AG04449 (cell line): Measurements from ENCODE around the gene LARGE1.

Experiments used
- CTCF ChIA-PET: fragments of 350-600 bp; formaldehyde crosslinking; extraction: SDS; loops from one replicate; lab custom pipeline; 2021; ENCODE audit warnings: antibody characterized with exemption; lab: Yijun Ruan, JAX
- POLR2A ChIA-PET: fragments of 400-600, 350-600 bp; formaldehyde crosslinking; extraction: SDS; loops from one replicate; lab custom pipeline; 2020; ENCODE audit warnings: antibody characterized with exemption, inconsistent platforms; lab: Yijun Ruan, JAX
- DNase-seq: peaks from one replicate; pipeline ENCODE4 v3.0.0-alpha.2; 2010; ENCODE audit warnings: low read depth, low spot score
- H3K4me3 ChIP-seq: 2 replicates; pipeline ENCODE4 v1.5.1; 2011; ENCODE audit warnings: low read depth, mild to moderate bottlenecking, control low read depth, low read length
- TF ChIP-seq, protein P1 (sequence below): IDR thresholded peaks from one replicate; pipeline ENCODE4 v1.5.1; 2011; ENCODE audit warnings: mild to moderate bottlenecking, moderate library complexity, low read length, control low read depth, inconsistent platforms; ENCODE audit not compliant: insufficient read depth; ENCODE audit errors: missing control alignments

The LARGE1 gene

DNA sequence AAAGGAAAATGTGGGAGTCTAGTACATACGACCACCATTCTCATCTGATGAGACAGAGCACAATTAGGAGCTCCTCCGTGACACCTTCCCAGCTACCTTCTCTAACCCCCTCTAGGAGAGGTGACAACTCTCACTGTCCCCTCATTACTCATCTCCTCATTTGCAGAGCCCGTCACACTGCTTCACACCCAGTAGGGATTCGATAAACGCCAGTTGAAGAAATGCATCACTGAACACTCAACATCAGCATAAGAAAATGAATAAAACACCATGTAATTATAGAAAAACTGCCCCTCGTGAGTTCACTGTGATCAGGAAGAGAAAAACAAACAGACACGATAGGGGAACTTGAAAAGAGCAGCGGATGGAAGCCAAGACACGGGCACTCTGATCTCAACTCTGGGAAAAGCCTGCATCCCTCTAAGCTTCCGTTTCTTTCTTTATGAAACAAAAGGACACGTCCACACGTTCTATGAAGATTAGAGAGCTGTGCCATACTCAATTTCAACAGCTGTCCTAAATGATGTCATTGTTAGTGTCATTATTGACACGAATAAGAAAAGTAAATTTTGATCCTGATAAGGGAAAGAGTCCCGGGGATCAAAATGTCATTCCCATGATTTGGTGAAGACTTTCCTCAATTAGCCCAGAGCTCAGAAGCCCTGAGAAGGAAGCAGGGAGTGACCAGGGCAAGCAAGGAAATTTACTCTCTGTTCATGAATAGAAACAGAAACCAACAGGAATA is 356.9 kb downstream of the LARGE1 start:
- DNase-seq: no peak
- ChIA-PET CTCF (interaction anchor here (1.2 to 1.9 kb wide), 2 partner anchors 16 to 45 kb away, joined by 4 to 8 read pairs; no protein-coding TSS in a partner anchor), POLR2A (no interaction called here)
- H3K4me3 ChIP-seq: no peak overlapping the region
- TF ChIP-seq, protein P1, sequence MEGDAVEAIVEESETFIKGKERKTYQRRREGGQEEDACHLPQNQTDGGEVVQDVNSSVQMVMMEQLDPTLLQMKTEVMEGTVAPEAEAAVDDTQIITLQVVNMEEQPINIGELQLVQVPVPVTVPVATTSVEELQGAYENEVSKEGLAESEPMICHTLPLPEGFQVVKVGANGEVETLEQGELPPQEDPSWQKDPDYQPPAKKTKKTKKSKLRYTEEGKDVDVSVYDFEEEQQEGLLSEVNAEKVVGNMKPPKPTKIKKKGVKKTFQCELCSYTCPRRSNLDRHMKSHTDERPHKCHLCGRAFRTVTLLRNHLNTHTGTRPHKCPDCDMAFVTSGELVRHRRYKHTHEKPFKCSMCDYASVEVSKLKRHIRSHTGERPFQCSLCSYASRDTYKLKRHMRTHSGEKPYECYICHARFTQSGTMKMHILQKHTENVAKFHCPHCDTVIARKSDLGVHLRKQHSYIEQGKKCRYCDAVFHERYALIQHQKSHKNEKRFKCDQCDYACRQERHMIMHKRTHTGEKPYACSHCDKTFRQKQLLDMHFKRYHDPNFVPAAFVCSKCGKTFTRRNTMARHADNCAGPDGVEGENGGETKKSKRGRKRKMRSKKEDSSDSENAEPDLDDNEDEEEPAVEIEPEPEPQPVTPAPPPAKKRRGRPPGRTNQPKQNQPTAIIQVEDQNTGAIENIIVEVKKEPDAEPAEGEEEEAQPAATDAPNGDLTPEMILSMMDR: no peak

DNA sequence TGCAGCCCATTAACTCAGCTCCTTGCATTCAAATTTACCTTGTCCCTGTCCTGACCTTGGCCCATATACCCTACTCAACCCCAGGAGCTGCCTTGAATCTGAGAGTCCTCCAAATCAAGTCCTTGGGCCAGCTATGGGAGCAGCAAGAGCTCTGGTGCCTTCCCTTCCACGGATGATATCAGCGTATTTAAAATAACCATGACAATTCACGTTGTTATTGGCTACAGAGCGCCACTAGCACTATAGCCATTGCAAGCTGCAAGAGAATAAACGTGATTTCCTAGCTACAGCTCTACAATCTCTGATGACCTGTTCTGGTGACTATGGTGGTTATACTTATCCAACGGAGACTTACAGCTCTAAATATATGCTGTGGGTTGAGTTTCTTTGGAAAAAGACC is 357.8 kb downstream of the LARGE1 start:
- H3K4me3 ChIP-seq: no peak overlapping the region
- ChIA-PET POLR2A (no interaction called here), CTCF (interaction anchor here (0.6 to 1.7 kb wide), 3 partner anchors 16 to 261 kb away, joined by 3 to 9 read pairs (median 3); no protein-coding TSS in a partner anchor)
- no peak for DNase-seq
- TF ChIP-seq, protein P1: no peak

DNA sequence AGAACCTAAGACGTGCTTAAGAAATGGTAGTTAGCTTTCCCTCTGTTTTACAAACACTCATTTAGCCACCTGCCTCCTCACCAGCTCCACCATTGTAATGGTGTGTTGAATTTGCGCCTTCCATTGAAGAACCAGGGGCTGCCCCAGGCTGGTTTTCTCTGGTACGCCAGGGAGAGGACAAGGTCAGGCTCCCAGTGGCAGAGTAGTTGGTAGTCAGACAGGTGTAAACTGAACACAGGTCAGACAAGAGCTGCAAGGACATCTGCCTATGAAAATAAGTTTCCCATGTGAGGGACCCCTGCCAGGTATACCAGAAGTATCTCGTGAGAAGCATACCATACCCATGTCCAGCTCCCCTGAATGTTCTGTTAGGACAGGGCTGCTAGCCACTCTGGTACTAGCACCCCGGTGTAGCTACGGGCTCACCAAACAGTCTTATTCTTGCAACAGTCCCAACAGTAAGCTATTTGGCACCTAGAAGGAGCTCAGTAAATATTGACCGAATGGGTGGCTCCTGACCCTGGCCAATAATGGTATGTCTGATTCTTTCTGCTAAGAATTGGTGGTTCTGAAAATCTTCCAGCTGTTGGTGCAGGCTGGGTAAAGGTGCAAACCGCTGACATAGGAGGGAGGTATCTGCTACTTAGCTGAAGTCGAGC is 359.0 kb downstream of the LARGE1 start:
- POLR2A ChIA-PET: no interaction called here
- DNase-seq: no peak
- no peak overlapping the region for H3K4me3 ChIP-seq
- CTCF ChIA-PET: interaction anchor here (0.9 to 1.7 kb wide), 4 partner anchors 17 to 362 kb away, joined by 3 to 9 read pairs (median 4); no protein-coding TSS in a partner anchor
- TF ChIP-seq, protein P1: no peak

DNA sequence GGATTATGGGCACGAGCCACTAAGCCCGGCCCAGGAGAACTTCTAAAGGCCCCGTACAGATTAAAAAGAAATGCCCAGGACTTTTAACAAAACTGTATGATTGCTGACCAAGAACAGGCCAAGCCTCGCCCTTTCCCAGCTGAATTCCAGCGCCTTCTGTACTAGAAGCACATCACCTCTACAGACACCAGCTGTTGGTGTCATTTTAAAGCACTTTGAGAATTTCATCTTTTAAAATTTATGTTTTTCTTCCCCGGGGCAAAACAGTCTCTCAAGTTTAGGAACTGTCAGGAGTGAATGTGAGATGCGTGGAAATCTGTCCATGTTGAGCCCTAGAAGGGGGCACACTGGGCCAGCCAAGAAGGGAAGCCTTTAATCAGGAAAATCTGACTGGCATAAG is 362.4 kb downstream of the LARGE1 start:
- CTCF ChIA-PET: interaction anchor here (0.7 to 0.9 kb wide), 2 partner anchors 21 to 39 kb away, joined by 3 to 4 read pairs; no protein-coding TSS in a partner anchor
- TF ChIP-seq, protein P1: no peak
- no peak for DNase-seq
- POLR2A ChIA-PET: no interaction called here
- no peak overlapping the region for H3K4me3 ChIP-seq

DNA sequence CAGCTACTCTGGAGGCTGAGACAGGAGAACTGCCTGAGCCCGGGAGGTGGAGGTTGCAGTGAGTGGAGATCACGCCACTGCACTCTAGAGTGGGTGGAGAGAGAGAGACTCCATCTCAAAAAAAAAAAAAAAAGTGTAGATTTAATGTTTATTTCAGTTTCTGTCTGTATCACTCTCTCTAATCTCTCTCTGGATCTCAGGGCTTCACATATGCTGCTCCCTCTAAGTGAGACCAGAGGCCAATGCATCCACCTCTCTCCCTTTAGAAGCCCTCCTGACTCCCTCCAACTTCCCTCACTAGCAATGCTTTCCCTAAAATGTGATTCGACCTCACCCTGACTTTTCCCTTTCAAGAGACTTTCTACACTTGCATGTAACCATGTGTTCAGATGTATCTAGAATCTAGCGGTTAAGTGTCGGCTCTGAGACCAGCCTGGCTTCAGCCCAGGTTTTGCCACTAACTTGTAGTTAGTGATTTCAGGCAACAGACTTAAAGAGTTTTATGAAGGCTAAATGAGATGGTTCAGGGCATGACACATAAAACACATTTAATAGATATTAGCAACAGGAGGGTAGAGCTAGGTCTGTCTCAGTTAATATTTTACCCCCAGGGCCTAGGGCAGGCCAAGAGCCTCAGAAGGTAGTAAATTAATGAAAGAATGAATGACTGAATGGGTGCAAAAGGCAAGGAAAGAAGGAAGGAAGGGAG is 364.3 kb downstream of the LARGE1 start:
- CTCF ChIA-PET: no interaction called here
- TF ChIP-seq, protein P1: no peak
- DNase-seq: no peak
- no peak overlapping the region for H3K4me3 ChIP-seq
- POLR2A ChIA-PET: no interaction called here

DNA sequence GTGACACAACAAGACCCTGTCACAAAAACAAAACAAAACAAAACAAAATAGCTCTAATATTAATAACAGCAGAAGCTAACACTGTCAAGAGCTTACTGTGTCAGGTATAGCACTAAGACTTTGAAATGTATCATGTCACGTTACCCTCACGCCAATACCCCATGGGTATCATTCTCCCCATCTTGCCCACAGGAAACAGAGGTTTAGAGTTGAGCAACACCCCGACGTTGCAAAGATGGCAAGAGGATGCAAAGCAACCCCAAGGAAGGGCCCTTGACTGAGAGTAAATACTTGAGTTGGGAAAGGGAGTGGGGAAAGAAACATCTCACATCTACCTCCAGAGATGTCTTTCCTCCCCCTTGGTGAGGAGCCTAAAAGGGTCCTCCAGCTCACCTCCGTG is 366.8 kb downstream of the LARGE1 start:
- no peak overlapping the region for H3K4me3 ChIP-seq
- POLR2A ChIA-PET: no interaction called here
- DNase-seq: no peak
- TF ChIP-seq, protein P1: no peak
- CTCF ChIA-PET: interaction anchor here (1.1 kb wide), 1 partner anchor 26 kb away, joined by 4 read pairs; no protein-coding TSS in a partner anchor
